ENCODE results near the gene NSMCE4A.
"Not testable (repeated sequence)": the region's sequence is repeated elsewhere in the genome, so short reads cannot be mapped to it uniquely, and the experiment has no call there.

NSMCE4A gene, protein sequence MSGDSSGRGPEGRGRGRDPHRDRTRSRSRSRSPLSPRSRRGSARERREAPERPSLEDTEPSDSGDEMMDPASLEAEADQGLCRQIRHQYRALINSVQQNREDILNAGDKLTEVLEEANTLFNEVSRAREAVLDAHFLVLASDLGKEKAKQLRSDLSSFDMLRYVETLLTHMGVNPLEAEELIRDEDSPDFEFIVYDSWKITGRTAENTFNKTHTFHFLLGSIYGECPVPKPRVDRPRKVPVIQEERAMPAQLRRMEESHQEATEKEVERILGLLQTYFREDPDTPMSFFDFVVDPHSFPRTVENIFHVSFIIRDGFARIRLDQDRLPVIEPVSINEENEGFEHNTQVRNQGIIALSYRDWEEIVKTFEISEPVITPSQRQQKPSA

GRCh38 chr10:121974535-121975294 is at the start of gene NSMCE4A:
Gene NSMCE4A (minus strand): TSS chr10:121975217. CDS start chr10:121975165, 52 bp downstream.
- DNase-seq (ENCODE audit: low read depth in 2 of 2): peak; percentile 23 to 39

DNA sequence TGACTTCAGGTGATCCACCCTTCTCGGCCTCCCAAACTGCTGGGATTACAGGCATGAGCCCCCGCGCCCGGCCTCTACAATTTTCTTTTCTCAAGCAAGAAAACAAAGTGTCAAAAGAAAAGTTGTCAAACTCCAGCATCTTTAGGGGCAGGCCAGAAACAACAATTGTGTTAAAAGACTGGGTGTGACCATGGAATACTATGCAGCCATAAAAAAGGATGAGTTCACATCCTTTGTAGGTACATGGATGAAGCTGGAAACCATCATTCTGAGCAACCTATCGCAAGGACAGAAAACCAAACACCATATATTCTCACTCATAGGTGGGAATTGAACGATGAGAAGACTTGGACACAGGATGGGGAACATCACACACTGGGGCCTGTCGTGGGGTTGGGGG is 48.2 kb upstream of the NSMCE4A start:
- DNase-seq (ENCODE audit: low read depth in 2 of 2): not testable (repeated sequence)

- DNase-seq (ENCODE audit: low read depth in 2 of 2): no peak
Measured at GRCh38 chr10:122022276-122022675, 47.3 kb upstream of the NSMCE4A start.

DNA sequence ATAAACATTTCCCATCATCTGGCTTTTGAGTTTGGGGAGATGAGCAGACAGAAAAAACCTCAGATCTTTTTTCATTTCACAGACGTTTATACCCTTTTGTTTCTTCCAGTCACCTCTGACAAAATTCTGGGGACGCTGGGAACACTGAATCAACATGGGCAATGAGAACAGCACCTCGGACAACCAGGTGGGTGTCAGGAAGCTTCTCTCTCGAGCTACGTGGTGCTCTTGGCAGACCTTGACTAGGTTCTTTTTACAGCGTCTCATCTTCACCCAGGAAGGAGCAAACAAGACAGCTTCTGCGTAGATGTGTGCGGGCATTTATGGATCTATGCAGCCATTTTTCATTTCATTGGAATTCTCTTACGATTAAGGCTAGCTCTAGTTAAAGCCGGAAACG is 46.8 kb upstream of the NSMCE4A start:
- DNase-seq (ENCODE audit: low read depth in 2 of 2): no peak

GRCh38 chr10:122021379-122021778 is 46.4 kb upstream of the NSMCE4A start:
- peak; percentile 29 to 41 for DNase-seq (ENCODE audit: low read depth in 2 of 2)

DNA sequence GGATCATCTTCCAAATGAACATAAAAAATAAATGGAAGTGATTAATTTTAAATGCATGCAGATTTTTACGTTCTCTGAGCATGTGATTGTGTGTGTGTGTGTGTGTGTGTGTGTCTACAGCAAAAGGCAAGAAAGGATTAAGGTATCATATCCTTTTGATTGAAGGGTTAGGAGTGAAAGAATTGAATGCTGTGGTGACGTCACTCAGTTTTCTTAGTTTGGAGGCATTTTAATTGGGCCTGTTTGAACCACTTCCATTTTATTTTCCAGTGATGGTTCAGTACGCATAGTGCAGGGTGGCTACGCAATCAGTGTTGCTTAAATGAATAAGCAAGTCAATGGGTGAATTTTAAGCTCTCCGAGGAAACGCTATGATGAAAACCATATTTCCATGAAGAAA is 45.2 kb upstream of the NSMCE4A start:
- DNase-seq (ENCODE audit: low read depth in 2 of 2): no peak

- DNase-seq (ENCODE audit: low read depth in 2 of 2): no peak
Measured at GRCh38 chr10:122019414-122019975, 44.5 kb upstream of the NSMCE4A start.

DNA sequence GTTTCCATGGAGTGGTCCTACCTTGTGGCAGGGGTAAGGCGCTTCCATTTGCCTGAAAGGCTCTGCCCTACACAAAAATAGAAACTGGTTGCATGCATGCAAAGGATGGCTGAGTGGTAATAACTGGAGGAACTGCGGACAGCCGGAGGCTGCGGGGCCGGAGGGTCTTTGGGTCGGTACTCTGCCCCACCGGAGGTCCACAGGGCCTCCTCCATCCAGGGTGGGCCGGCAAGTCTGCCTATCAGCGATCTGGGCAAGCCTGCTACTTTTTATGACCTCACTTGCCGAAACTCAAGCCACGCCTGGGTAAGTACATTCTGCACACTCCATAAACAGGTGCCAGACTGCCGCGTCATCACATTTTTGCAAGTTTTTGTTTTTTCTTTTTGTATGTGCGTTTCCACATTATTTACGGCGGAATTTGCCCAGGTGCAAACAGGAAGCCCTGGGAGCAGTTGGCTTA is 44.0 kb upstream of the NSMCE4A start:
- no peak for DNase-seq (ENCODE audit: low read depth in 2 of 2)

GRCh38 chr10:122018491-122018890 is 43.5 kb upstream of the NSMCE4A start:
- no peak for DNase-seq (ENCODE audit: low read depth in 2 of 2)

- DNase-seq (ENCODE audit: low read depth in 2 of 2): not testable (repeated sequence)
Measured at GRCh38 chr10:122017926-122018325, 42.9 kb upstream of the NSMCE4A start.

- no peak for DNase-seq (ENCODE audit: low read depth in 2 of 2)
Measured at GRCh38 chr10:122014652-122015248, 39.7 kb upstream of the NSMCE4A start.

GRCh38 chr10:122013311-122013780 is 38.3 kb upstream of the NSMCE4A start:
- DNase-seq (ENCODE audit: low read depth in 2 of 2): no peak

GRCh38 chr10:122012731-122013130 is 37.7 kb upstream of the NSMCE4A start:
- DNase-seq (ENCODE audit: low read depth in 2 of 2): no peak

DNA sequence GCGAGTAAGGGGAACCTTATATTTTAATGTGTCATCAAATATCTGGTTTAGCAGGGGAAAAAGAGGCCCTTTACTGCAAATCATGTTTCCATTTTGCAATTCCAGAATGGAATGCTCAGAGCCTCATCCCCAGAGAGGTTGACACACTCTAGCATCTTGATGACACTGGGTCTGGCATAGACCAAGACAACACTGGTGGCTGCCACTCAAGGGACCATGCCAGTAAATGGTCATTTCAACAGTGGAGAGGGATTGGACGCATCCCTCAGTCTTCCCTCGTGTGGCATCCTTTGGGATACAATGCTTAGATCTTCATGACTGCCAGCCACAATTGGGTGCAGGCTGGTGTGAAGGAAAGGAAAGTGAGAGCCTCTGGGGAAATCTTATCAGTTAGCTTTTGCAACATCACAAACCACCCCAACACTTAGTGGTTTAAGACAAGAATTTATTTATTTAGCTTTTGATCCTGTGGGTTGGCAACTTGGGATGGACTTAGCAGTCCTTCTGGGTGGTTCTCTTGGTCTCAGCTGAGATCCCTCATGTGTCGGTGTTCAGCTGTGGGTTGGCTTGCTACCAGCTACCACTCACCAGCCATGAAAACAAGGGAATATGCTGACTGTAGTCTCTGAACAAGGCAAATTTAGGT is 35.5 kb upstream of the NSMCE4A start:
- DNase-seq (ENCODE audit: low read depth in 2 of 2): no peak

DNA sequence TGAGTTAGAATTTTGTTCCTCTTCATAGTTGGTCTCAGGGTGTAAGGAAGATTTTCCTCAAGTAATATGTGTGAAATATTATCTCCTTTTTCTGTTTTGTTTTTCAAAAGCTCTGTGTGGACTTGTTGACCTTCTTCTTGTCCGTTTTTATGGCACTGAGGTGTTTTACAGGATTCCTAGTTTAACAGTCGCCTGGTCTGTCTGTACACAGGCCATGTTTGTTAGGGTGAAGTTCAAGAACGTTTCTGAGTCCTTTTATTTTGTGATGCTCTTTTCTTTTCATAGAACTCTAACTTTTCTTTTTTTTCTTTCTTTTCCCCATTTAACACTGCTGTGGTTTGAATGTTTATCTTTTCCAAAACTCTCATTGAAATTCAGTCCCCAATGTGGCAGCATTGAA is 32.4 kb upstream of the NSMCE4A start:
- DNase-seq (ENCODE audit: low read depth in 2 of 2): no peak

GRCh38 chr10:122001698-122002097 is 26.7 kb upstream of the NSMCE4A start:
- DNase-seq (ENCODE audit: low read depth in 2 of 2): no peak

DNA sequence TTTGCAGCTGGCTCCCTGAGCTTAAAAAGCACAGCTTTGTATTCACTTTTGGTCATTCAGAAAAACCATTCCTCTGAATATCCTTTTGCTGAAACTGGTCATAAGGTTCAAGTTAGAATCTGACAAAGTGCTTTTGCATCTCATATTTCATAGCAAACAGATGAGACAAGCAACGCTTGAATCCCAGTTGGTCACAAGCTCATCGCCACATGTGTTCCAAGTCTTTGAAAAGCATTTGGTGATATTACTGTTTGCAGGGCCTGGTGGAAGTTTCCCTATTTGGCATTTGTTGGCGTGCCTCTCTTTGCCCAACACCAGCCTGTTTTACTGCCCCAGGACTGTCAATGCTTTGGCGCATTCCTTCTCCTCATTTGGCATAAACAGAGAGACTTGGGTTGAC is 24.3 kb upstream of the NSMCE4A start:
- DNase-seq (ENCODE audit: low read depth in 2 of 2): no peak

GRCh38 chr10:121998462-121998861 is 23.4 kb upstream of the NSMCE4A start:
- DNase-seq (ENCODE audit: low read depth in 2 of 2): no peak

GRCh38 chr10:121994429-121994941 is 19.5 kb upstream of the NSMCE4A start:
- DNase-seq (ENCODE audit: low read depth in 2 of 2): no peak

- not testable (repeated sequence) for DNase-seq (ENCODE audit: low read depth in 2 of 2)
Measured at GRCh38 chr10:121991727-121992126, 16.7 kb upstream of the NSMCE4A start.

DNA sequence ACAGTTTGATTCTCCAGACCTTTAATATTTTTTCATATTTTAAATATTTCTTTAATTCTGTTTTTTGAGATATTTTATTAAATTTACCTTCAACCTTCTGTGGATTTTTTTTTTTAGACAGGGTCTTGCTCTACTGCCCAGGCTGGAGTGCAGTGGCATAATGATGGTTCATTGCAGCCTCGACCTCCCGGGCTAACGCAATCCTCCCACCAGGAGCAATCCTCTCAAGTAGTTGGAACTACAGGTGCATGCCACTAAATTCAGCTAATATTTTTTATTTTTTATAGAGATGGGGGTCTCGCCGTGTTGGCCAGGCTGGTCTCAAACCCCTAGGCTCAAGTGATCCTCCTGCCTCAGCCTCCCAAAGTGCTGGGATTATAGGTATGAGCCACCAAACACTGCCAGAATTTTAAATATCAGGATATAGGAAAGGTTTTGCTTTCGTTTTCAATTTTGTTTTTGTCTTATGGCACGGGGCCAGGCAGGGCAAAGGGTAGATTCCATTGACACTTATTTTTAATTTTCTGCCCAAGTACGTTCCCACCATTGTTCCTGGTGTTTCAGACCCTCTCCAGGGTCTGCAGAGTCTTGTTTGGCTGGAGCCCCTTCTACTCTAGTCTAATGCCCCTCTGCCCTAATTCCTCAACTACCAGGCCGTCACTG is 15.1 kb upstream of the NSMCE4A start:
- no peak for DNase-seq (ENCODE audit: low read depth in 2 of 2)

Measured in fibroblast of skin of left quadriceps (primary cell).